Activated CD4-positive, alpha-beta T cell treated with anti-CD3 and anti-CD28 coated beads, Interleukin-10, Interleukin-2, amounts not matched to agents 100 ng/mL and 50 ng/mL, durations not matched to agents 16 hours and 8 hours (primary cell): ENCODE results near the gene CARD6.
"Not testable (repeated sequence)": the region's sequence is repeated elsewhere in the genome, so short reads cannot be mapped to it uniquely, and the experiment has no call there.

Source experiments
- DNase-seq: peaks from one replicate; pipeline ENCODE4 v3.0.0-alpha.2; 2020

Gene CARD6

DNA sequence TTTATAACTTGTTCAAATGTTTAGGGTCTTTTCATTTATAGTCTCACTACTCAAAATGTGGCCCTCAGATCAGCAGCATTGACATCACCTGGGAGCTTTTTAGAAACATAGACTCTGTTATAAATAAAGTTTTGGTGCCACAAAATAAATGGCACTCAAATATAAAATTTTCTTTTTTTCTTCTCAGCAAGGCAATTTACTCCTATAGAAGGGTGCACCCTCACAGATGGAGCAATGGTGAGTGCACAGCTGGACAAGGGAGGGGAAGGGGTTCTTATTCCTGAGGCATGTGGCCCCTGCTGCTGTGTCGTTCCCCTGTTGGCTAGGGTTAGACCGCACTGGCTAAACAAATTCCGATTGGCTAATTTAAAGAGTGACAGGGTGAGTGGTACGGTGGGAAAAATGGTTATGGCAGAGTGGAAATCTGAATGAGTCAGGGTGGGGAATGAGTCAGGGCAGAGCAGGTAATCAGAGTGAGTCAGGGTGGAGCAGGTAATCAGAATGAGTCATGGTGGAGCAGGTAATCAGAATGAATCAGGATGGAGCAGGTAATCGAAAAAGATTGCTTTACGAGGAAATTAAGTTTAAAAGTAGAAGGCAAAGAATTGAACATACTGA lies 36.3 kb downstream of the CARD6 start:
- peak; percentile 25 for DNase-seq

GRCh38 chr5:40879163-40879942 lies 38.2 kb downstream of the CARD6 start:
- peak; percentile 11 for DNase-seq

DNA sequence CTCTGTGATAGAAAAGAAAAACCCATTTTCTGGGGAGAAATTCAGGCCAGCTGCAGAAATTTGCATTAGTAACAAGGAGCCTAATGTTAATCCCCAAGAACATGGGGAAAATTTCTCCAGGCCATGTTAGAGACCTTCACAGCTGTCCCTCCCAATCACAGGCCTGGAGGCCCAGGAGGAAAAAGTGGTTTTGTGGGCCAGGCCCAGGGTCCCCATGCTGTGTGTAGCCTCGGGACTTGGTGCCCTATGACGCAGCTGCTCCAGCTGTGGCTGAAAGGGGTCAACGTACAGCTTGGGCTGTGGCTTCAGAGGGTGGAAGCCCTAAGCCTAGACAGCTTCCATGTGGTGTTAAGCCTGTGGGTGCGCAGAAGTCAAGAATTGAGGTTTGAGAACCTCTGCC lies 41.1 kb downstream of the CARD6 start:
- DNase-seq = no peak

DNA sequence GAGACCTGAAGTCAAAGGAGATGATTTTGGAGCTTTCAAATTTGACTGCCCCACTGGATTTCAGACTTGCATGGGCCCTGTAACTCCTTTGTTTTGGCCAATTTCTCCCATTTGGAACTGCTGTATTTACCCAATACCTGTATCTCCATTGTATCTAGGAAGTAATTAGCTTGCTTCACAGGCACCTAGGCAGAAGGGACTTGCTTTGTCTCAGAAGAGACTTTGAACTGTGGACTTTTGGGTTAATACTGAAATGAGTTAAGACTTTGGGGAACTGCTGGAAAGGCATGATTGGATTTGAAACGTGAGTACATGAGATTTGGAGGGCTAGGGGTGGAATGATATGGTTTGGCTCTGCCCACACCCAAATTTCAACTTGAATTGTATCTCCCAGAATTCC lies 41.9 kb downstream of the CARD6 start:
- DNase-seq = not testable (repeated sequence)

DNA sequence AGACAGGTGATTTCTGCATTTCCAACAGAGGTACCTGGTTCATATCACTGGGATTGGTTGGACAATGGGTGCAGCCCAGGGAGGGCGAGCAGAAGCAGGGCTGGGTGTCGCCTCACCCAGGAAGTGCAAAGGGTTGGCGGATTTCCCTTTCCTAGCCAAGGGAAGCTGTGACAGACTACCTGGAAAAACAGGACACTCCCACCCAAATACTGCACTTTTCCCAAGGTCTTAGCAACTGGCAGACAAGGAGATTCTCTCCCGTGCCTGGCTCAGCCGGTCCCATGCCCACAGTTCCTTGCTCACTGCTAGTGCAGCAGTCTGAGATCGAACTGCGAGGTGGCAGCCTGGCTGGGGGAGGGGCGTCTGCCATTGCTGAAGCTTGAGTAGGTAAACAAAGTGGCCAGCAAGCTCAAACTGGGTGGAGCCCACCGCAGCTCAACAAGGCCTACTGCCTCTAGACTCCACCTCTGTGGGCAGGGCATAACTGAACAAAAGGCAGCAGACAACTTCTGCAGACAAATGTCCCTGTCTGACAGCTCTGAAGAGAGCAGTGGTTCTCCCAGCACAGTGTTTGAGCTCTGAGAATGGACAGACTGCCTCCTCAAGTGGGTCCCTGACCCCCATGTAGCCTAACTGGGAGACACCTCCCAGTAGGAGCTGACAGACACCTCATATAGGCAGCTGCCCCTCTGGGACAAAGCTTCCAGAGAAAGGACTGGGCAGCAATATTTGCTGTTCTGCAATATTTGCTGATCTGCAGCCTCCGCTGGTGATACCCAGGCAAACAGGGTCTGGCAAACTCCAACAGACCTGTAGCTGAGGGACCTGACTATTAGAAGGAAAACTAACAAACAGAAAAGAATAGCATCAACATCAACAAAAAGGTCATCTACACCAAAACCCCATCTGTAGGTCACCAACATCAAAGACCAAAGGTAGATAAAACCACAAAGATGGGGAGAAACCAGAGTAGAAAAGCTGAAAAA lies 54.6 kb downstream of the CARD6 start:
- not testable (repeated sequence) for DNase-seq

- peak; percentile 59 for DNase-seq
These were observed 63.2 kb downstream of the CARD6 start for GRCh38 chr5:40904205-40904993.

GRCh38 chr5:40904994-40905306 lies 63.8 kb downstream of the CARD6 start:
- no peak for DNase-seq

DNA sequence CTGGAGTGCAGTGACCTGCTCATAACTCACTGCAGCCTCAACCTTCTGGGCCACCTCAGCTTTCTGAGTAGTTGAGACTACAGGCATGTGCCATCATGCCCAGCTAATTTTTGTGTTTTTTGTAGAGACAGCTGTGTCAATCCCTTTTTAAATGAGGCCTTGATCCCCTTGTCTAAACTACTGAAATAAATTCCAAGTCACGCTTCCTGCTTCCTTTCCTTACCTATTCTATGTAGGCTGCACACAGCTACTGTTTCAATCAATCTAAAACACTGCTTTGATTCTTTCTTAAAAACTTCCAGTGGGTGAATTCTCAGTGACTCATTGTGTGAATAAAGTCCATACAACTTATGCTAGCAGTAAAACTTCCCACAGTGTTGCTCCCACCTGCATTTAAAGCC lies 65.2 kb downstream of the CARD6 start:
- no peak for DNase-seq

DNA sequence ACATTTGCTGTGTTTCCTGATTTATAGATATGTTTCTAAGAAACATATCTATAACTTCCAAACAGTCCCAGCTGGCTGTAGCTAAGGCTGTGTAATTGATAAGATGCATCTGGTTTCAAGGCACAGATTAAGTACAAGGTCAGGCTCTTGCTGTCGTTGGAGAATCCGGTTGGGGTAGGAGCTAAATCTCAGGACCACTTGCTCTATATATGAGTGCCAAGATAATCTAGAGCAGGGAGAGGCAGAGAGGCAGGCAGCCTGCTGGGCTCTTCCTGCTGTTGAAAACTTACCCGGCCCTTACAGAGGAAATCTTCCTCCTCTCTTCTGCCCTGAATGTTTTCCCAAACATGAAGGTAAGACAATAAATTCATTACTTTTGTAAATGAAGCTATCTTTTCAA lies 68.1 kb downstream of the CARD6 start, which contains the start of gene C7:
Gene C7 (plus strand): TSS at position 234 of the 400 bp plus-strand sequence. CDS start 114 bp downstream, at position 348.
- no peak for DNase-seq

GRCh38 chr5:40909723-40910122 lies 68.6 kb downstream of the CARD6 start:
- no peak for DNase-seq
